GM12874 (cell line): ENCODE results near the gene KCTD5.

ENCODE experiments used
- TF ChIP-seq, protein P1 (sequence below): IDR thresholded peaks from 2 replicates; pipeline ENCODE4 v1.5.1; 2011; ENCODE audit warnings: low read depth, mild to moderate bottlenecking, control low read depth, low read length, moderate library complexity; ENCODE audit not compliant: insufficient read depth

The KCTD5 gene

DNA sequence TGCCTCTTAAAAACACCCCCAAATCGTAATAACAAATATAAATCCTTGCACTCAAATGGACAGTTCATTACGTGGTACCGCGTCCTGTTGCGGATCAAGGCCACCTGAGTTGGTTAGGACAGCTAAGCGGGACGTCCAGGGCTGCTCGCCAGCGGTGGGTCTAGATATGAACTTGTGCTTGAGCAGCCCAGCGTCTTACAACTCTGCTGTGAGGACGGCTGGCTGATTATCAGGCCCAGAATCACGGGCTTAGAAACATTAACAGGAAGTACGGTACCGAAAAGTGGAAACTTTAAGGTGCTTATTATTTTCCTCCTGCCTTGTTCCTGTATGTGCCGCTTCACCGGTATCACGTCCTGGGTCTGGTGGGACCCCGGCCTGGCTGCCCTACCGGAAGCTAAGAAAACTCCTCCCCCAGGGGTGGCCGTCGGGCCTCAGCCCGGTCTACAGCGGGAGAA is 69.3 kb downstream of the KCTD5 start:
- TF ChIP-seq, protein P1, sequence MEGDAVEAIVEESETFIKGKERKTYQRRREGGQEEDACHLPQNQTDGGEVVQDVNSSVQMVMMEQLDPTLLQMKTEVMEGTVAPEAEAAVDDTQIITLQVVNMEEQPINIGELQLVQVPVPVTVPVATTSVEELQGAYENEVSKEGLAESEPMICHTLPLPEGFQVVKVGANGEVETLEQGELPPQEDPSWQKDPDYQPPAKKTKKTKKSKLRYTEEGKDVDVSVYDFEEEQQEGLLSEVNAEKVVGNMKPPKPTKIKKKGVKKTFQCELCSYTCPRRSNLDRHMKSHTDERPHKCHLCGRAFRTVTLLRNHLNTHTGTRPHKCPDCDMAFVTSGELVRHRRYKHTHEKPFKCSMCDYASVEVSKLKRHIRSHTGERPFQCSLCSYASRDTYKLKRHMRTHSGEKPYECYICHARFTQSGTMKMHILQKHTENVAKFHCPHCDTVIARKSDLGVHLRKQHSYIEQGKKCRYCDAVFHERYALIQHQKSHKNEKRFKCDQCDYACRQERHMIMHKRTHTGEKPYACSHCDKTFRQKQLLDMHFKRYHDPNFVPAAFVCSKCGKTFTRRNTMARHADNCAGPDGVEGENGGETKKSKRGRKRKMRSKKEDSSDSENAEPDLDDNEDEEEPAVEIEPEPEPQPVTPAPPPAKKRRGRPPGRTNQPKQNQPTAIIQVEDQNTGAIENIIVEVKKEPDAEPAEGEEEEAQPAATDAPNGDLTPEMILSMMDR: no peak

- TF ChIP-seq, protein P1: no peak
Measured at GRCh38 chr16:2752035-2752849, 69.9 kb downstream of the KCTD5 start, which contains the start of gene SRRM2. TSS of gene SRRM2 (plus strand) at chr16:2752638. CDS start at chr16:2756365, 3,727 bp downstream.

DNA sequence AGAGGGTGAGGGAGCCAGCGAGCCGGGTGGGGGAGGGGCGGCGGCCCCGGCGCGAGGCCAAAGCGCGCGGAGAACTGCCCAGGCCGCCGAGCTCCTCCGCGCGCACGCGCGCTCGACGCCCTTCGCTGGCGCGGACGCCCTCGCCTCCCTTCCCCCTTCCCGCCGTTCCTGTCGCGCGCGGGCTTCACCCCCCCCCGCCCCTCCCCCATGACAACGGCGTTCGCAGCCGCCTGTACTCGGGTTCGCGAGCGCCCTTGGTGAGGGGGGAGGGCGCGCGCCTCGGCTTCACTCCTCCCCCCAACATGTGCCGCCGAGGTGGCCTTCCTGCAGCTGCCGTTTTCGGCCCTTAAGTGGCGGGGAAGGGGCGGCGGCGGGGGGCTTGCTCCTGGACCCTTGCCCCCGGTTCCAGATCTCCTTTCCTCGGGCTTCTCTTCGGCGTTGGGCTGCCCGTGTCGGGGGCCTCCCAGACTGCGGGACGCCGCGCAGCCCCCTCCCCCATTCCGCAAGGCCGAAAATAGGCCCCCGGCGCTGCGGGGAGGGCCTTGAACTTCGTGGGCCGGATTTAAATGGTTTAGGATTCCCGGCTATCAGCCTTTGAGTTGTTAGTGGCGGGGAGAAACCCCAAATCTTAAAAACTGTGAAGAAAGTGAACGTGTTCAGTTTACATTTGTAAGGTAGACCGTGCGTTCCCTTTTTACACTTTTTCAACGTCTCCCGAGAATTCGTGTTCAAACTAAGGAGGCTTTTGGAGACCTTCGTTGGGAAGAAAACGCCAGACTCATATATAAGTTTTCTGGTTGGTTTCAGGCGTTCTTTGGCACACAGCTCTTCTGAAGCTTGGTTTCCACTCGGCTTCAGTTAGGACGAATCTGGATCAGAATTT is 70.8 kb downstream of the KCTD5 start:
- TF ChIP-seq, protein P1: no peak

- TF ChIP-seq, protein P1: no peak
Measured at GRCh38 chr16:2753733-2754020, 71.4 kb downstream of the KCTD5 start.

- TF ChIP-seq, protein P1: no peak
Measured at GRCh38 chr16:2755158-2755557, 72.8 kb downstream of the KCTD5 start.

DNA sequence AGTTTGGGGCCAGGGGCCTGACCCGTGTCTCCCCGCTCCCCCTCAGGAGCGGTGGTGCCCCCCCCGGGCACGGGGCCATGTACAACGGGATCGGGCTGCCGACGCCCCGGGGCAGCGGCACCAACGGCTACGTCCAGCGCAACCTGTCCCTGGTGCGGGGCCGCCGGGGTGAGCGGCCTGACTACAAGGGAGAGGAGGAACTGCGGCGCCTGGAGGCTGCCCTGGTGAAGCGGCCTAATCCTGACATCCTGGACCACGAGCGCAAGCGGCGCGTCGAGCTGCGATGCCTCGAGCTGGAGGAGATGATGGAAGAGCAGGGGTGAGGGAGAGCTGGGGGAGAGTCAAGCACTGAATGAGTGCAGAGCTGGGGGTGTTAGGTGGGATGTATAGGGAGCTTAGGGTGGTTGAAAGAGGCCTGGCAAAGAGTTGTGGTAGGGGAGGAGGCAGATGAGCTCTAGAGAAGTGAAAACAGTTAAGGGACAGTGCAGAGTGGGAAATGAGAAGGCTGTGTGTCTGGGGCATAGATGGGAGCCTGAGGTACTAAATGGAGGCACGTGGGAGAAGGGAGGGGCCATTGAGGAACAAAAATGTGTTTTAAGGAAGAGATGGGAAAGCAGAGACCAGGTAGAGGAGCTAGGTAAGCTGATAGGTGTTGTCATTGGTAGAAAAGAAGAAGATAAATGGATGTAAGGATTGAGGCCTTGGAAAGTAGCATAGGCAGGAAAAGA is 74.1 kb downstream of the KCTD5 start:
- TF ChIP-seq, protein P1: no peak

DNA sequence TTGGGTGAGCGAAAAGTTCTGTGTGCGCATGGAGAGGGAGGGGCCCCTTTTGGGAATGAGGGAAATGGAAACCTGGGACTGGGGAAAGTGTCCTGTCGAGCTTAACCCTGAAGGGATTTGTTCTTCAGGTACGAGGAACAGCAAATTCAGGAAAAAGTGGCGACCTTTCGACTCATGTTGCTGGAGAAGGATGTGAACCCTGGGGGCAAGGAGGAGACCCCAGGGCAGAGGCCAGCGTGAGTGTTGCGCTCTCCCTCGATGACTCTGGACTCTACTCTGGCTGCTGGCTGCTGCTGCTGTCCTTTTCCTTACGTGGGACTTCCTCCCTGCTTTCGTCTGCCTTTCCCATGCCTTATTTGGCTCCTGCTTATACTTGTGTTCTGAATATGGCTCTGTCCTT is 75.0 kb downstream of the KCTD5 start:
- TF ChIP-seq, protein P1: no peak
